ENCODE measurements around the gene PRDM16. TPM values are rescaled to one million over a fixed set of nuclear protein-coding genes. Genes with fewer than 3 reads are reported as not detected.

PRDM16 gene
- total RNA-seq, 1 experiment from 2014 or later = 6.1 TPM

DNA sequence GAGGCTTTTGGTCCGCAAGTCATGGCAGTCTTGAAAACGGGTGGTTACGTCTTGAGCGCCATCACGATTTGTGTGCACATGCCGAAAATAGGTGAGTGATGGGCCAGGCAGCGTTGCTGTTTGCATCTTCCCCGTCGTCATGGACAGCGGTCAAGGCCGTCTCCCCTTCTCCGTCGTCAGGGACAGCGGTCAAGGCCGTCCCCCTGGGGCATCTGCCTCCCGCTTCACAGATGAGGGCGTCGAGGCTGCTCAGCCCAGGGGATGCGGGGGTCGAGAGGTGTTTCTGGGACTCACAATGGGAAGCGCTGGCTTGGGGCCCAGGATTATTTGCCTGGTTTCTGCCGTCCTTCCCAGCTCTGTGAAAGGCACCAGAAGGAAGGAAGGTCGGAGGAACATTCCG, 162.2 kb downstream of the PRDM16 start:
- intact Hi-C loops (cut with micrococcal nuclease) = no loop called here
- Histone ChIP-seq H3K27ac (ENCODE audit: low read depth, low read length) (no peak overlapping the region), H3K4me1 (ENCODE audit: control insufficient read depth in 1 of 2, insufficient read depth in 2 of 2, low read length in 2 of 2) (no peaks in the 10 kb centered on the region), H3K27me3 (ENCODE audit: insufficient read depth, low read length) (no peaks in the 10 kb centered on the region), H3K9me2 (ENCODE audit: insufficient read depth) (no peaks in the 10 kb centered on the region), H2AFZ (ENCODE audit: low read depth, low read length, poor library complexity, severe bottlenecking) (no peak overlapping the region), H3K9me3 (ENCODE audit: control insufficient read depth in 1 of 2, insufficient read depth in 1 of 2, low read depth in 1 of 2, low read length in 2 of 2) (no peaks in the 10 kb centered on the region), H3K9ac (ENCODE audit: low read length) (no peak overlapping the region), H3K36me3 (ENCODE audit: control insufficient read depth in 1 of 2, insufficient read depth in 2 of 2, low read length in 2 of 2) (no peaks in the 10 kb centered on the region), H3K4me3 (replicated peaks in 1 of 2; ENCODE audit: low read depth in 1 of 2, low read length in 2 of 2) (no peak overlapping the region), H4K20me1 (ENCODE audit: insufficient read depth) (no peaks in the 10 kb centered on the region), H3K79me2 (ENCODE audit: insufficient read depth, low read length) (no peaks in the 10 kb centered on the region), H3K4me2 (ENCODE audit: low read length) (no peak overlapping the region)
- TF ChIP-seq FOSL1 (IDR thresholded peaks at IDR 0.05; ENCODE audit: low read depth) (no peak), POLR2A (IDR thresholded peaks at IDR 0.05; ENCODE audit: borderline replicate concordance, extremely low read depth, insufficient read depth, insufficient read length) (no peak), CBX3 (IDR thresholded peaks at IDR 0.05; ENCODE audit: low read depth) (no peak), MAX (IDR thresholded peaks at IDR 0.05) (no peak), SIN3A (IDR thresholded peaks at IDR 0.05; ENCODE audit: low read depth) (no peak), SRF (IDR thresholded peaks at IDR 0.05; ENCODE audit: low read depth) (no peak)
- TF ChIP-seq, protein P1, sequence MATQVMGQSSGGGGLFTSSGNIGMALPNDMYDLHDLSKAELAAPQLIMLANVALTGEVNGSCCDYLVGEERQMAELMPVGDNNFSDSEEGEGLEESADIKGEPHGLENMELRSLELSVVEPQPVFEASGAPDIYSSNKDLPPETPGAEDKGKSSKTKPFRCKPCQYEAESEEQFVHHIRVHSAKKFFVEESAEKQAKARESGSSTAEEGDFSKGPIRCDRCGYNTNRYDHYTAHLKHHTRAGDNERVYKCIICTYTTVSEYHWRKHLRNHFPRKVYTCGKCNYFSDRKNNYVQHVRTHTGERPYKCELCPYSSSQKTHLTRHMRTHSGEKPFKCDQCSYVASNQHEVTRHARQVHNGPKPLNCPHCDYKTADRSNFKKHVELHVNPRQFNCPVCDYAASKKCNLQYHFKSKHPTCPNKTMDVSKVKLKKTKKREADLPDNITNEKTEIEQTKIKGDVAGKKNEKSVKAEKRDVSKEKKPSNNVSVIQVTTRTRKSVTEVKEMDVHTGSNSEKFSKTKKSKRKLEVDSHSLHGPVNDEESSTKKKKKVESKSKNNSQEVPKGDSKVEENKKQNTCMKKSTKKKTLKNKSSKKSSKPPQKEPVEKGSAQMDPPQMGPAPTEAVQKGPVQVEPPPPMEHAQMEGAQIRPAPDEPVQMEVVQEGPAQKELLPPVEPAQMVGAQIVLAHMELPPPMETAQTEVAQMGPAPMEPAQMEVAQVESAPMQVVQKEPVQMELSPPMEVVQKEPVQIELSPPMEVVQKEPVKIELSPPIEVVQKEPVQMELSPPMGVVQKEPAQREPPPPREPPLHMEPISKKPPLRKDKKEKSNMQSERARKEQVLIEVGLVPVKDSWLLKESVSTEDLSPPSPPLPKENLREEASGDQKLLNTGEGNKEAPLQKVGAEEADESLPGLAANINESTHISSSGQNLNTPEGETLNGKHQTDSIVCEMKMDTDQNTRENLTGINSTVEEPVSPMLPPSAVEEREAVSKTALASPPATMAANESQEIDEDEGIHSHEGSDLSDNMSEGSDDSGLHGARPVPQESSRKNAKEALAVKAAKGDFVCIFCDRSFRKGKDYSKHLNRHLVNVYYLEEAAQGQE (IDR thresholded peaks at IDR 0.05; ENCODE audit: low read depth) = no peak
- TF ChIP-seq, protein P2, sequence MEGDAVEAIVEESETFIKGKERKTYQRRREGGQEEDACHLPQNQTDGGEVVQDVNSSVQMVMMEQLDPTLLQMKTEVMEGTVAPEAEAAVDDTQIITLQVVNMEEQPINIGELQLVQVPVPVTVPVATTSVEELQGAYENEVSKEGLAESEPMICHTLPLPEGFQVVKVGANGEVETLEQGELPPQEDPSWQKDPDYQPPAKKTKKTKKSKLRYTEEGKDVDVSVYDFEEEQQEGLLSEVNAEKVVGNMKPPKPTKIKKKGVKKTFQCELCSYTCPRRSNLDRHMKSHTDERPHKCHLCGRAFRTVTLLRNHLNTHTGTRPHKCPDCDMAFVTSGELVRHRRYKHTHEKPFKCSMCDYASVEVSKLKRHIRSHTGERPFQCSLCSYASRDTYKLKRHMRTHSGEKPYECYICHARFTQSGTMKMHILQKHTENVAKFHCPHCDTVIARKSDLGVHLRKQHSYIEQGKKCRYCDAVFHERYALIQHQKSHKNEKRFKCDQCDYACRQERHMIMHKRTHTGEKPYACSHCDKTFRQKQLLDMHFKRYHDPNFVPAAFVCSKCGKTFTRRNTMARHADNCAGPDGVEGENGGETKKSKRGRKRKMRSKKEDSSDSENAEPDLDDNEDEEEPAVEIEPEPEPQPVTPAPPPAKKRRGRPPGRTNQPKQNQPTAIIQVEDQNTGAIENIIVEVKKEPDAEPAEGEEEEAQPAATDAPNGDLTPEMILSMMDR (IDR thresholded peaks at IDR 0.05 in 2 of 3, conservative IDR thresholded peaks at IDR 0.05 in 1 of 3; ENCODE audit: borderline replicate concordance in 1 of 3, insufficient read depth in 1 of 3, low read depth in 2 of 3, low read length in 2 of 3) = no peak
- DNase-seq (ENCODE audit: low read depth, low spot score) (no peak), ATAC-seq (no peak)
- CTCF ChIA-PET = no interaction called here
- POLR2A ChIA-PET = no interaction called here
- RAD21 ChIA-PET (ENCODE audit: low non-redundant PET in 1 of 2, low total read pairs in 2 of 2, uncharacterized antibody in 2 of 2, unreplicated experiment in 2 of 2) = no interaction called here
- no TSS peak for BruUV-seq (replicated peaks)
